H1 (cell line): ENCODE results near the gene SH3PXD2A. TPM values are rescaled to one million over a fixed set of nuclear protein-coding genes. Genes with fewer than 3 reads are reported as not detected.

ENCODE experiments used
- CTCF ChIA-PET: fragments of 300-600 bp; sonication (Branson Sonifier 250); formaldehyde crosslinking; loops from one replicate; lab custom pipeline; 2021; ENCODE audit not compliant: partially characterized antibody; lab: Charles Lee
- POLR2A ChIA-PET: fragments of 300-600 bp; sonication (Branson Sonifier 250); formaldehyde crosslinking; loops from one replicate; lab custom pipeline; 2021; ENCODE audit warnings: inconsistent platforms; ENCODE audit not compliant: partially characterized antibody; lab: Charles Lee
- DNase-seq, 2 experiments: peaks; one replicate each; pipeline versions ENCODE4 v3.0.0 to v3.0.0-alpha.2; 2010 to 2022; ENCODE audit warnings: low spot score in 2 of 2, low read depth in 1 of 2, mixed read lengths in 1 of 2
- FAIRE-seq: peaks from 2 replicates; lab custom pipeline; 2011; peaks lifted over from hg19 to GRCh38; lab: Jason Lieb, UNC
- H2AFZ ChIP-seq: 2 replicates; pipeline ENCODE4 v1.8.1; 2012; ENCODE audit warnings: low read length, inconsistent platforms
- H2AK5ac ChIP-seq: 2 replicates; pipeline ENCODE4 v1.6.1; 2013; ENCODE audit warnings: low read depth, low read length
- H2BK120ac ChIP-seq: replicated peaks from 2 replicates; pipeline ENCODE3; 2013; ENCODE audit warnings: low read depth, low read length, inconsistent platforms
- H2BK12ac ChIP-seq: 2 replicates; pipeline ENCODE4 v1.6.1; 2013; ENCODE audit warnings: low read depth, low read length
- H2BK15ac ChIP-seq: 2 replicates; pipeline ENCODE4 v1.6.1; 2013; ENCODE audit warnings: low read length
- H2BK20ac ChIP-seq: 2 replicates; pipeline ENCODE4 v1.6.1; 2013; ENCODE audit warnings: low read length
- H2BK5ac ChIP-seq: 2 replicates; pipeline ENCODE4 v1.6.1; 2013; ENCODE audit warnings: low read depth, low read length
- H3K14ac ChIP-seq: 2 replicates; pipeline ENCODE4 v1.6.1; 2013; ENCODE audit warnings: inconsistent platforms; ENCODE audit not compliant: insufficient read length
- H3K18ac ChIP-seq: 2 replicates; pipeline ENCODE4 v1.6.1; 2013; ENCODE audit warnings: low read length; ENCODE audit errors: extremely low read depth
- H3K23ac ChIP-seq: 2 replicates; pipeline ENCODE4 v1.6.1; 2013; ENCODE audit warnings: inconsistent platforms; ENCODE audit not compliant: insufficient read length
- H3K23me2 ChIP-seq: 2 replicates; pipeline ENCODE4 v1.6.1; 2013; ENCODE audit warnings: low read depth, low read length
- H3K27ac ChIP-seq: 2 replicates; pipeline ENCODE4 v1.6.1; 2011; ENCODE audit warnings: low read depth, low read length, inconsistent platforms
- H3K27me3 ChIP-seq, 4 experiments: replicated peaks in 1 of 4; 1 replicate in 1 of 4; 2 replicates in 3 of 4; pipeline versions ENCODE4 v1.6.1 to v1.8.1; 2011 to 2013; ENCODE audit warnings: low read length in 3 of 4, mild to moderate bottlenecking in 3 of 4, inconsistent platforms in 2 of 4, mixed read lengths in 2 of 4, moderate library complexity in 1 of 4; ENCODE audit not compliant: control insufficient read depth in 3 of 4, insufficient read depth in 3 of 4; ENCODE audit errors: extremely low read depth in 1 of 4
- H3K36me3 ChIP-seq, 4 experiments: 2 replicates each; pipeline versions ENCODE4 v1.6.1 to v1.8.1; 2011 to 2013; ENCODE audit warnings: mild to moderate bottlenecking in 4 of 4, low read length in 3 of 4, moderate library complexity in 2 of 4, control low read depth in 1 of 4, inconsistent platforms in 1 of 4; ENCODE audit not compliant: insufficient read depth in 4 of 4, control insufficient read depth in 2 of 4
- H3K4ac ChIP-seq: replicated peaks from 2 replicates; pipeline ENCODE3; 2013; ENCODE audit warnings: low read length, low read depth, mixed read lengths, inconsistent platforms; ENCODE audit not compliant: insufficient read length
- H3K4me1 ChIP-seq, 4 experiments: replicated peaks in 1 of 4; 1 replicate in 1 of 4; 2 replicates in 3 of 4; pipeline versions ENCODE4 v1.6.1 to v1.8.1; 2011 to 2013; ENCODE audit warnings: low read length in 3 of 4, inconsistent platforms in 2 of 4, mixed read lengths in 1 of 4; ENCODE audit not compliant: insufficient read depth in 4 of 4, control insufficient read depth in 3 of 4
- H3K4me2 ChIP-seq, 2 experiments: 2 replicates each; pipeline versions ENCODE4 v1.6.1 to v1.8.1; 2011 to 2013; ENCODE audit warnings: low read depth in 2 of 2, low read length in 2 of 2, control low read depth in 1 of 2, inconsistent platforms in 1 of 2, mild to moderate bottlenecking in 1 of 2; ENCODE audit not compliant: insufficient read depth in 1 of 2
- H3K4me3 ChIP-seq, 4 experiments: fragments of 200-600, 300-600 bp in 1 of 4; sonication (generic), shearing (Covaris generic), sonication (Bioruptor Twin) in 1 of 4; 2 replicates each; pipeline versions ENCODE4 v1.5.1 to v1.8.1; 2011 to 2016; ENCODE audit warnings: low read length in 4 of 4, low read depth in 3 of 4, control low read depth in 2 of 4, inconsistent platforms in 2 of 4, mild to moderate bottlenecking in 2 of 4, mixed read lengths in 1 of 4, moderate library complexity in 1 of 4; ENCODE audit not compliant: insufficient read depth in 2 of 4; ENCODE audit errors: extremely low read depth in 1 of 4
- H3K56ac ChIP-seq: replicated peaks from 2 replicates; pipeline ENCODE3; 2013; ENCODE audit warnings: low read depth, mild to moderate bottlenecking, mixed read lengths, low read length, inconsistent platforms; ENCODE audit not compliant: insufficient read length
- H3K79me1 ChIP-seq: 2 replicates; pipeline ENCODE4 v1.6.1; 2013; ENCODE audit warnings: low read depth, low read length, control low read depth
- H3K79me2 ChIP-seq, 2 experiments: 2 replicates each; pipeline versions ENCODE4 v1.6.1 to v1.8.1; 2012 to 2013; ENCODE audit warnings: low read length in 2 of 2, mild to moderate bottlenecking in 2 of 2, inconsistent platforms in 1 of 2; ENCODE audit not compliant: insufficient read depth in 2 of 2, control insufficient read depth in 1 of 2
- H3K9ac ChIP-seq, 4 experiments: replicated peaks in 1 of 4; 1 replicate in 1 of 4; 2 replicates in 3 of 4; pipeline versions ENCODE4 v1.6.1 to v1.8.1; 2011 to 2013; ENCODE audit warnings: low read depth in 3 of 4, low read length in 3 of 4, control low read depth in 2 of 4, mild to moderate bottlenecking in 2 of 4, moderate library complexity in 2 of 4, inconsistent platforms in 1 of 4; ENCODE audit errors: extremely low read depth in 1 of 4
- H3K9me3 ChIP-seq, 2 experiments: 2 replicates each; pipeline versions ENCODE4 v1.6.1 to v1.8.1; 2012 to 2013; ENCODE audit warnings: mild to moderate bottlenecking in 2 of 2, moderate library complexity in 2 of 2, control low read depth in 1 of 2, inconsistent platforms in 1 of 2, low read depth in 1 of 2, low read length in 1 of 2, mixed read lengths in 1 of 2; ENCODE audit not compliant: insufficient read depth in 2 of 2
- H4K20me1 ChIP-seq, 2 experiments: replicated peaks in 1 of 2; 2 replicates each; pipeline versions ENCODE3 to v1.8.1; 2011 to 2013; ENCODE audit warnings: inconsistent platforms in 2 of 2, low read length in 2 of 2, mild to moderate bottlenecking in 1 of 2; ENCODE audit not compliant: insufficient read depth in 2 of 2, control insufficient read depth in 1 of 2
- H4K5ac ChIP-seq: 2 replicates; pipeline ENCODE4 v1.6.1; 2013; ENCODE audit warnings: low read length, low read depth, mixed read lengths, inconsistent platforms; ENCODE audit not compliant: insufficient read length
- H4K8ac ChIP-seq: 2 replicates; pipeline ENCODE4 v1.8.0; 2013; ENCODE audit warnings: mild to moderate bottlenecking, moderate library complexity, low read length, inconsistent platforms; ENCODE audit not compliant: insufficient read depth; ENCODE audit errors: extremely low read depth
- H4K91ac ChIP-seq: replicated peaks from 2 replicates; pipeline ENCODE3; 2013; ENCODE audit warnings: low read length, mixed read lengths, inconsistent platforms; ENCODE audit not compliant: insufficient read length
- HDAC6 ChIP-seq: IDR thresholded peaks from one replicate; pipeline ENCODE4 v1.7.1; 2012; ENCODE audit warnings: low read depth, mild to moderate bottlenecking, inconsistent platforms, low read length, moderate library complexity
- RAD21 ChIP-seq, 2 experiments: IDR thresholded peaks in 1 of 2; conservative IDR thresholded peaks in 1 of 2; 2 replicates each; pipeline ENCODE4 v1.6.1; 2011; ENCODE audit warnings: low read depth in 2 of 2, low read length in 2 of 2, improper control_type of control experiment in 1 of 2, inconsistent platforms in 1 of 2, mild to moderate bottlenecking in 1 of 2, moderate library complexity in 1 of 2
- WGBS, 2 experiments: shearing (Covaris generic) in 1 of 2; methylation state at CpG; one replicate each; pipeline versions ENCODE4 v1.1.6 to v1.1.7; 2013 to 2015; ENCODE audit warnings: low lambda C conversion rate in 2 of 2, mixed read lengths in 2 of 2, inconsistent platforms in 1 of 2, low coverage in 1 of 2, missing lambda C conversion rate in 1 of 2; ENCODE audit not compliant: insufficient replicate concordance in 2 of 2, insufficient coverage in 1 of 2, insufficient read length in 1 of 2; ENCODE audit errors: extremely low coverage in 1 of 2, missing lambda C conversion rate in 1 of 2; 5-methylcytosine and 5-hydroxymethylcytosine counted together
- polyA plus RNA-seq, 7 experiments: library from polyadenylated mRNA; depleted of rRNA in 3 of 7; stranded (reverse) in 5 of 7; unstranded in 2 of 7; fragments of >200 nt in 5 of 7; fragments of 200-250 nt in 2 of 7; gene quantifications; 1 replicate in 5 of 7; 2 replicates in 1 of 7; 4 replicates in 1 of 7; pipeline versions ENCODE4 v1.2.1 to v1.2.3, GENCODE V29; 2011 to 2013; ENCODE audit warnings: missing spikeins in 2 of 7, mixed read lengths in 2 of 7
- total RNA-seq: library from RNA; stranded (reverse); fragmentation: NEBNext Ultra II Directional; extraction: Animal tissue kit (Norgen Biotek cat#: 25700); gene quantifications from 2 replicates; pipeline ENCODE4 v1.2.1, GENCODE V29; 2021

SH3PXD2A gene
- total and polyA plus RNA-seq, 2 of the 8 experiments (the other 6 are each of a cell fraction or from before 2014, with no cell fraction given), result 5.4 to 16.3 TPM

DNA sequence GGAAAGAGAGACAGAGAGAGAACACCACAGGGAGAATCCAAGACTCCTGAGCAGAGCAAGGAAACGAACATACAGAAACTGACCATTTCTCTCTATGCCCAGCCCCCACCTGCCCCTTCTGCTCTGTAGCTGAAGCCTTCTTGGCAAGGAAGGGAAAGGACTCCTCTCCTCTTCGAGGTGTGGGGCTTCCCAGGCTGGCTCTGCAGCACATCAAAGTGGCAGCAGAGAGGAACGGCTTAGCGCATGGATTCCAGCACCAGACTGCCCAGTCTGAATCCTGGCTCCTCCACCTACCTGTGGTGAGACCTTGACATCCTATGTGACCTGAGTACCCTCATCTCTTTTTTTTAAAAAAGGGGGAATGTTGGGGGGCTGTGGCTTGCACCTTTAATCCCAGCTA, 69.4 kb downstream of the SH3PXD2A start:
- DNase-seq, result no peak
- ChIA-PET CTCF (interaction anchor here (0.9 to 8.5 kb wide), 5 partner anchors 11 to 68 kb away, joined by 3 to 73 read pairs (median 5); partner anchors contain the start of gene SH3PXD2A), POLR2A (interaction anchor here (1.0 kb wide), 1 partner anchor 15 kb away, joined by 3 read pairs; no protein-coding TSS in a partner anchor)
- WGBS, 2 experiments, result 80% methylated on average over 4 of the region's 4 CpGs; no CpG with 5 or more reads in 1 of the 2 experiments
- H3K79me1 ChIP-seq, result no peaks in the 10 kb centered on the region
- H3K36me3 ChIP-seq, result no peaks in the 10 kb centered on the region
- no peak overlapping the region for H3K4me2 ChIP-seq
- no peak overlapping the region for H2BK5ac ChIP-seq
- FAIRE-seq, result no peak
- no peak overlapping the region for H2AFZ ChIP-seq
- TF ChIP-seq RAD21 (IDR thresholded peaks at IDR 0.05 in 1 of 2, conservative IDR thresholded peaks at IDR 0.05 in 1 of 2; ENCODE audit: low read depth in 2 of 2, low read length in 2 of 2) (peak in 1 of 2 experiments; percentile 10; a peak in 1 of 4 replicates), HDAC6 (no peak)
- no peak overlapping the region for H2AK5ac ChIP-seq
- H3K4ac ChIP-seq, result no peak overlapping the region
- no peak overlapping the region for H2BK120ac ChIP-seq
- no peaks in the 10 kb centered on the region for H3K23me2 ChIP-seq
- no peak overlapping the region for H3K9ac ChIP-seq
- no peaks in the 10 kb centered on the region for H3K27me3 ChIP-seq
- H3K23ac ChIP-seq, result no peak overlapping the region
- no peak overlapping the region for H2BK15ac ChIP-seq
- no peak overlapping the region for H2BK20ac ChIP-seq
- no peak overlapping the region for H4K91ac ChIP-seq
- H3K9me3 ChIP-seq, result no peaks in the 10 kb centered on the region
- H3K27ac ChIP-seq, result no peak overlapping the region
- H3K14ac ChIP-seq, result no peak overlapping the region
- no peak overlapping the region for H4K5ac ChIP-seq
- H4K20me1 ChIP-seq, result no peaks in the 10 kb centered on the region
- H3K56ac ChIP-seq, result no peak overlapping the region
- no peak overlapping the region for H3K4me3 ChIP-seq
- H2BK12ac ChIP-seq, result no peak overlapping the region
- H3K4me1 ChIP-seq, result peaks cover 0 to 2% (median 0%) of the 10 kb centered on the region in 4 experiments; a peak in 2 of 7 replicates
- no peak overlapping the region for H3K18ac ChIP-seq
- H3K79me2 ChIP-seq, result no peaks in the 10 kb centered on the region
- no peak overlapping the region for H4K8ac ChIP-seq
